Activated B cell treated with CpG ODN at 0.5 μM for 24 hours (primary cell): ENCODE results near the gene FAXDC2. TPM values are rescaled to one million over a fixed set of nuclear protein-coding genes. Genes with fewer than 3 reads are reported as not detected.

Experiments
- ATAC-seq: fragments of 200-7000 bp; cut with Tn5 transposase; one replicate; pipeline ENCODE4 v1.10.0; 2021; ENCODE audit warnings: low read depth, mild to moderate bottlenecking, moderate library complexity
- CTCF ChIA-PET: fragments of 350-600 bp; sonication (Branson Sonifier 250); formaldehyde crosslinking; loops from one replicate; lab custom pipeline; 2021; ENCODE audit warnings: antibody characterized with exemption; lab: Charles Lee
- POLR2A ChIA-PET: fragments of 350-600 bp; sonication (Branson Sonifier 250); formaldehyde crosslinking; loops from one replicate; lab custom pipeline; 2021; ENCODE audit warnings: antibody characterized with exemption; lab: Charles Lee
- DNase-seq: peaks from one replicate; pipeline ENCODE4 v3.0.0; 2022
- H3K27ac Mint-ChIP-seq: one replicate; pipeline ENCODE4 v1.8.0; 2020; ENCODE audit warnings: mixed read lengths
- H3K27me3 Mint-ChIP-seq: one replicate; pipeline ENCODE4 v1.8.0; 2021; ENCODE audit warnings: mixed read lengths
- H3K36me3 Mint-ChIP-seq: one replicate; pipeline ENCODE4 v1.8.0; 2021; ENCODE audit warnings: low read depth, mixed read lengths
- H3K4me1 Mint-ChIP-seq: one replicate; pipeline ENCODE4 v1.8.0; 2021; ENCODE audit warnings: mixed read lengths
- H3K4me3 Mint-ChIP-seq: one replicate; pipeline ENCODE4 v1.8.0; 2020; ENCODE audit warnings: mild to moderate bottlenecking, mixed read lengths
- H3K9me3 Mint-ChIP-seq: one replicate; pipeline ENCODE4 v1.8.0; 2020; ENCODE audit warnings: mixed read lengths
- intact Hi-C: fragments of 100-400 bp; cut with micrococcal nuclease; formaldehyde crosslinking; loops from one replicate; pipeline ENCODE4 v1.15.1; 2024
- total RNA-seq: library from RNA; stranded (reverse); gene quantifications from 2 replicates; pipeline ENCODE4 v1.2.3, GENCODE V29; 2022
- TF ChIP-seq, protein P1 (sequence below): fragments of 200-600 bp; IDR thresholded peaks from one replicate; pipeline ENCODE4 v1.8.0; 2022; ENCODE audit warnings: antibody characterized with exemption, mild to moderate bottlenecking

Gene FAXDC2, protein sequence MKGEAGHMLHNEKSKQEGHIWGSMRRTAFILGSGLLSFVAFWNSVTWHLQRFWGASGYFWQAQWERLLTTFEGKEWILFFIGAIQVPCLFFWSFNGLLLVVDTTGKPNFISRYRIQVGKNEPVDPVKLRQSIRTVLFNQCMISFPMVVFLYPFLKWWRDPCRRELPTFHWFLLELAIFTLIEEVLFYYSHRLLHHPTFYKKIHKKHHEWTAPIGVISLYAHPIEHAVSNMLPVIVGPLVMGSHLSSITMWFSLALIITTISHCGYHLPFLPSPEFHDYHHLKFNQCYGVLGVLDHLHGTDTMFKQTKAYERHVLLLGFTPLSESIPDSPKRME
- not detected in 2 replicates for total RNA-seq

- H3K4me1 Mint-ChIP-seq = peaks cover 2% of the 10 kb centered on the region
- no peak within 1 kb of the TSS for H3K27ac Mint-ChIP-seq
- TF ChIP-seq, protein P1, sequence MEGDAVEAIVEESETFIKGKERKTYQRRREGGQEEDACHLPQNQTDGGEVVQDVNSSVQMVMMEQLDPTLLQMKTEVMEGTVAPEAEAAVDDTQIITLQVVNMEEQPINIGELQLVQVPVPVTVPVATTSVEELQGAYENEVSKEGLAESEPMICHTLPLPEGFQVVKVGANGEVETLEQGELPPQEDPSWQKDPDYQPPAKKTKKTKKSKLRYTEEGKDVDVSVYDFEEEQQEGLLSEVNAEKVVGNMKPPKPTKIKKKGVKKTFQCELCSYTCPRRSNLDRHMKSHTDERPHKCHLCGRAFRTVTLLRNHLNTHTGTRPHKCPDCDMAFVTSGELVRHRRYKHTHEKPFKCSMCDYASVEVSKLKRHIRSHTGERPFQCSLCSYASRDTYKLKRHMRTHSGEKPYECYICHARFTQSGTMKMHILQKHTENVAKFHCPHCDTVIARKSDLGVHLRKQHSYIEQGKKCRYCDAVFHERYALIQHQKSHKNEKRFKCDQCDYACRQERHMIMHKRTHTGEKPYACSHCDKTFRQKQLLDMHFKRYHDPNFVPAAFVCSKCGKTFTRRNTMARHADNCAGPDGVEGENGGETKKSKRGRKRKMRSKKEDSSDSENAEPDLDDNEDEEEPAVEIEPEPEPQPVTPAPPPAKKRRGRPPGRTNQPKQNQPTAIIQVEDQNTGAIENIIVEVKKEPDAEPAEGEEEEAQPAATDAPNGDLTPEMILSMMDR = no peak
- H3K36me3 Mint-ChIP-seq = no peaks in the 10 kb centered on the region
- no peaks in the 10 kb centered on the region for H3K27me3 Mint-ChIP-seq
- ChIA-PET POLR2A (interaction anchor here (0.6 kb wide), 1 partner anchor 34 kb away, joined by 4 read pairs; no protein-coding TSS in a partner anchor), CTCF (no interaction called here)
- H3K4me3 Mint-ChIP-seq = no peak within 1 kb of the TSS
- H3K9me3 Mint-ChIP-seq = no peaks in the 10 kb centered on the region
- no peak for DNase-seq
- ATAC-seq = no peak
- intact Hi-C loops = no loop called here
Measured at GRCh38 chr5:154850255-154851062, at the start of gene FAXDC2. Gene FAXDC2, minus strand, starts transcription at chr5:154850603. Its CDS starts 12,425 bp downstream, at chr5:154838178.

- no peaks in the 10 kb centered on the region for H3K27me3 Mint-ChIP-seq
- ATAC-seq (no peak), DNase-seq (no peak)
- CTCF ChIA-PET = no interaction called here
- no peak overlapping the region for H3K4me3 Mint-ChIP-seq
- intact Hi-C loops = no loop called here
- H3K4me1 Mint-ChIP-seq = no peaks in the 10 kb centered on the region
- no peak overlapping the region for H3K27ac Mint-ChIP-seq
- TF ChIP-seq, protein P1 = no peak
- no peaks in the 10 kb centered on the region for H3K9me3 Mint-ChIP-seq
- POLR2A ChIA-PET = no interaction called here
- H3K36me3 Mint-ChIP-seq = peaks cover 90% of the 10 kb centered on the region
Measured at GRCh38 chr5:154900066-154900465, 49.7 kb upstream of the FAXDC2 start.

GRCh38 chr5:154899151-154899816 is 48.9 kb upstream of the FAXDC2 start:
- no peaks in the 10 kb centered on the region for H3K27me3 Mint-ChIP-seq
- no peaks in the 10 kb centered on the region for H3K4me1 Mint-ChIP-seq
- no peak overlapping the region for H3K4me3 Mint-ChIP-seq
- ChIA-PET CTCF (no interaction called here), POLR2A (no interaction called here)
- TF ChIP-seq, protein P1 = no peak
- H3K36me3 Mint-ChIP-seq = peaks cover 87% of the 10 kb centered on the region
- intact Hi-C loops = no loop called here
- H3K9me3 Mint-ChIP-seq = no peaks in the 10 kb centered on the region
- H3K27ac Mint-ChIP-seq = no peak overlapping the region
- ATAC-seq (no peak), DNase-seq (no peak)

- Mint-ChIP-seq H3K36me3 (peaks cover 88% of the 10 kb centered on the region), H3K9me3 (no peaks in the 10 kb centered on the region), H3K27ac (no peak overlapping the region), H3K4me3 (no peak overlapping the region), H3K4me1 (no peaks in the 10 kb centered on the region), H3K27me3 (no peaks in the 10 kb centered on the region)
- ChIA-PET CTCF (no interaction called here), POLR2A (no interaction called here)
- intact Hi-C loops = no loop called here
- ATAC-seq (no peak), DNase-seq (no peak)
- TF ChIP-seq, protein P1 = no peak
Measured at GRCh38 chr5:154898210-154898609, 47.8 kb upstream of the FAXDC2 start.
